Umbilical cord (tissue), 2 donors: ENCODE data around the gene TBC1D22B. TPM values are rescaled to one million over a fixed set of nuclear protein-coding genes. Genes with fewer than 3 reads are reported as not detected.
A peak's percentile ranks its signal among the peaks of the same experiment; 100 is the strongest.
"Not testable (repeated sequence)": the region's sequence is repeated elsewhere in the genome, so short reads cannot be mapped to it uniquely, and the experiment has no call there.

ENCODE experiments used
- DNase-seq: peaks from one replicate; pipeline ENCODE4 v3.0.0-alpha.2; 2015; ENCODE audit warnings: low spot score
- total RNA-seq: library from RNA; depleted of rRNA; stranded (reverse); fragments of >200 nt; gene quantifications from one replicate; pipeline ENCODE4 v1.2.3, GENCODE V29; 2014; ENCODE audit warnings: low replicate concordance; ENCODE audit not compliant: insufficient read depth

The TBC1D22B gene
- total RNA-seq, 1 donor from 2014 or later = 1.7 TPM

GRCh38 chr6:37265860-37266259, 8.3 kb downstream of the TBC1D22B start:
- DNase-seq = no peak

GRCh38 chr6:37269105-37269504, 11.5 kb downstream of the TBC1D22B start:
- no peak for DNase-seq

GRCh38 chr6:37272834-37273566, 15.4 kb downstream of the TBC1D22B start:
- no peak for DNase-seq

GRCh38 chr6:37273690-37274089, 16.1 kb downstream of the TBC1D22B start:
- no peak for DNase-seq

GRCh38 chr6:37275350-37275749, 17.8 kb downstream of the TBC1D22B start:
- no peak for DNase-seq

- DNase-seq = no peak
Observed at GRCh38 chr6:37277001-37277409, 19.4 kb downstream of the TBC1D22B start.

GRCh38 chr6:37279366-37280134, 22.0 kb downstream of the TBC1D22B start:
- DNase-seq = no peak

GRCh38 chr6:37280162-37280887, 22.8 kb downstream of the TBC1D22B start:
- DNase-seq = no peak

- no peak for DNase-seq
Observed at GRCh38 chr6:37282371-37282770, 24.8 kb downstream of the TBC1D22B start.

GRCh38 chr6:37283268-37283667, 25.7 kb downstream of the TBC1D22B start:
- peak; percentile 34 for DNase-seq

- DNase-seq = peak; percentile 30
Observed at GRCh38 chr6:37283671-37284151, 26.1 kb downstream of the TBC1D22B start.

- no peak for DNase-seq
Observed at GRCh38 chr6:37284781-37285180, 27.2 kb downstream of the TBC1D22B start.

GRCh38 chr6:37285861-37286311, 28.3 kb downstream of the TBC1D22B start:
- no peak for DNase-seq

- DNase-seq = no peak
Observed at GRCh38 chr6:37287519-37288157, 30.1 kb downstream of the TBC1D22B start.

GRCh38 chr6:37288247-37288646, 30.7 kb downstream of the TBC1D22B start:
- DNase-seq = no peak

- DNase-seq = no peak
Observed at GRCh38 chr6:37289931-37290330, 32.4 kb downstream of the TBC1D22B start.

GRCh38 chr6:37293426-37293825, 35.9 kb downstream of the TBC1D22B start:
- no peak for DNase-seq

GRCh38 chr6:37297637-37298036, 40.1 kb downstream of the TBC1D22B start:
- not testable (repeated sequence) for DNase-seq

- no peak for DNase-seq
Observed at GRCh38 chr6:37298958-37299357, 41.4 kb downstream of the TBC1D22B start.

- no peak for DNase-seq
Observed at GRCh38 chr6:37299990-37300389, 42.4 kb downstream of the TBC1D22B start.

GRCh38 chr6:37302086-37302686, 44.6 kb downstream of the TBC1D22B start:
- no peak for DNase-seq
